GM12878 (cell line): ENCODE data around the gene NRBP1. TPM values are rescaled to one million over a fixed set of nuclear protein-coding genes. Genes with fewer than 3 reads are reported as not detected.
"Not testable (repeated sequence)": the region's sequence is repeated elsewhere in the genome, so short reads cannot be mapped to it uniquely, and the experiment has no call there.

Experiments used
- ATAC-seq: fragments of 200-7000 bp; cut with Tn5 transposase; 3 replicates; pipeline ENCODE4 v1.9.1; 2020; ENCODE audit warnings: mild to moderate bottlenecking, moderate library complexity
- BruUV-seq: library from RNA; stranded (reverse); fragments of 400-500 nt; replicated peaks from 2 replicates; lab custom pipeline; 2021; lab: Mats Ljungman, UMichigan
- CTCF ChIA-PET: fragments of 300-600 bp; sonication (Branson Sonifier 250); formaldehyde crosslinking; extraction: SDS; loops from one replicate; lab custom pipeline; 2021; ENCODE audit warnings: inconsistent platforms; lab: Yijun Ruan, JAX
- POLR2A ChIA-PET: fragments of 350-600 bp; formaldehyde crosslinking; extraction: SDS; loops from one replicate; lab custom pipeline; 2021; ENCODE audit warnings: inconsistent platforms; lab: Charles Lee
- RAD21 ChIA-PET: fragments of 300-600 bp; sonication (Branson Sonifier 250); formaldehyde crosslinking; loops from one replicate; lab custom pipeline; 2023; ENCODE audit warnings: antibody characterized with exemption; ENCODE audit not compliant: unreplicated experiment; lab: Charles Lee
- SMC1A ChIA-PET: fragments of 300-600 bp; sonication (Branson Sonifier 250); formaldehyde crosslinking; loops from one replicate; lab custom pipeline; 2023; ENCODE audit not compliant: unreplicated experiment, uncharacterized antibody; lab: Charles Lee
- DNase-seq: peaks from one replicate; pipeline ENCODE4 v3.0.0-alpha.2; 2011; ENCODE audit warnings: low read depth, low spot score
- FAIRE-seq: peaks from 3 replicates; lab custom pipeline; 2011; peaks lifted over from hg19 to GRCh38; lab: Jason Lieb, UNC
- H2AFZ ChIP-seq: 2 replicates; pipeline ENCODE4 v1.6.0; 2011; ENCODE audit warnings: low read depth, low read length, control low read depth; ENCODE audit not compliant: control insufficient read depth
- H3K27ac ChIP-seq: 2 replicates; pipeline ENCODE4 v1.5.1; 2011; ENCODE audit warnings: control low read depth; ENCODE audit not compliant: control insufficient read depth, insufficient read depth
- H3K27me3 ChIP-seq, 2 experiments: replicated peaks in 1 of 2; 2 replicates each; pipeline versions ENCODE4 v1.6.0 to v1.6.1; 2011; ENCODE audit warnings: low read length in 1 of 2; ENCODE audit not compliant: control insufficient read depth in 2 of 2, insufficient read depth in 2 of 2
- H3K36me3 ChIP-seq, 2 experiments: 2 replicates each; pipeline ENCODE4 v1.5.1; 2011; ENCODE audit warnings: low read length in 1 of 2; ENCODE audit not compliant: control insufficient read depth in 2 of 2, insufficient read depth in 2 of 2
- H3K4me1 ChIP-seq: 2 replicates; pipeline ENCODE4 v1.6.1; 2011; ENCODE audit warnings: mild to moderate bottlenecking, low read length, moderate library complexity, mixed read lengths; ENCODE audit not compliant: control insufficient read depth, insufficient read depth
- H3K4me2 ChIP-seq: 2 replicates; pipeline ENCODE4 v1.6.0; 2011; ENCODE audit warnings: control low read depth; ENCODE audit not compliant: control insufficient read depth, insufficient read depth
- H3K4me3 ChIP-seq: fragments of 200-600 bp; sonication (generic); 2 replicates; pipeline ENCODE4 v1.5.1; 2016
- H3K79me2 ChIP-seq: 2 replicates; pipeline ENCODE4 v1.6.0; 2011; ENCODE audit warnings: low read length; ENCODE audit not compliant: control insufficient read depth, insufficient read depth
- H3K9ac ChIP-seq: 2 replicates; pipeline ENCODE4 v1.8.0; 2011; ENCODE audit warnings: low read length, control low read depth, mixed read lengths; ENCODE audit not compliant: control insufficient read depth, insufficient read depth
- H3K9me3 ChIP-seq: replicated peaks from 3 replicates; pipeline ENCODE4 v1.5.1; 2011; ENCODE audit warnings: mild to moderate bottlenecking, low read length; ENCODE audit not compliant: control insufficient read depth, insufficient read depth
- H4K20me1 ChIP-seq: 2 replicates; pipeline ENCODE4 v1.6.0; 2011; ENCODE audit not compliant: control insufficient read depth, insufficient read depth
- EGR1 ChIP-seq, 2 experiments: IDR thresholded peaks; 1 replicate in 1 of 2; 2 replicates in 1 of 2; pipeline ENCODE4 v1.6.1; 2011 to 2012; ENCODE audit warnings: low read depth in 2 of 2, low read length in 2 of 2, borderline replicate concordance in 1 of 2, mild to moderate bottlenecking in 1 of 2, moderate library complexity in 1 of 2
- IRF4 ChIP-seq: IDR thresholded peaks from 2 replicates; pipeline ENCODE4 v1.6.1; 2011; ENCODE audit warnings: low read depth, low read length
- KAT2A ChIP-seq: conservative IDR thresholded peaks from 2 replicates; pipeline ENCODE4 v1.6.1; 2011; ENCODE audit warnings: low read depth, low read length; ENCODE audit not compliant: control insufficient read depth
- LARP7 ChIP-seq: fragments of 450-650 bp; IDR thresholded peaks from 2 replicates; pipeline ENCODE4 v1.6.1; 2017; ENCODE audit warnings: mild to moderate bottlenecking
- MTA3 ChIP-seq: IDR thresholded peaks from 2 replicates; pipeline ENCODE4 v1.6.1; 2012; ENCODE audit warnings: low read length, inconsistent platforms, borderline replicate concordance
- NFYB ChIP-seq: IDR thresholded peaks from 2 replicates; pipeline ENCODE4 v1.6.1; 2011; ENCODE audit warnings: low read depth, mild to moderate bottlenecking, low read length, improper control_type of control experiment, moderate library complexity; ENCODE audit not compliant: insufficient read depth
- SREBF2 ChIP-seq: IDR thresholded peaks from 2 replicates; pipeline ENCODE4 v1.6.1; 2012; ENCODE audit warnings: mild to moderate bottlenecking, low read length
- TARDBP ChIP-seq: IDR thresholded peaks from 2 replicates; pipeline ENCODE4 v1.6.1; 2016; ENCODE audit warnings: borderline replicate concordance
- WGBS: methylation state at CpG from one replicate; pipeline ENCODE4 v1.1.6; 2016; ENCODE audit warnings: low lambda C conversion rate; ENCODE audit not compliant: insufficient replicate concordance, insufficient coverage; ENCODE audit errors: missing lambda C conversion rate; 5-methylcytosine and 5-hydroxymethylcytosine counted together
- in situ Hi-C: fragments of 300-500 bp; cut with MboI; formaldehyde crosslinking; loops from 9 replicates; pipeline ENCODE4 v1.14.3; 2018; ENCODE audit warnings: mixed read lengths
- intact Hi-C: fragments of 100-400 bp; cut with micrococcal nuclease; formaldehyde crosslinking; loops from one replicate; pipeline ENCODE4 v1.14.2; 2022; ENCODE audit not compliant: unreplicated experiment
- polyA plus RNA-seq, 11 experiments: library from polyadenylated mRNA; depleted of rRNA in 4 of 11; unstranded in 6 of 11; stranded (reverse) in 5 of 11; fragments of >200 nt; fragmentation: Nextera tagmentation in 4 of 11; fragmentation: Illumina TruSeq in 1 of 11; extraction: Ambion mirVana in 4 of 11; extraction: Trizol in 1 of 11; gene quantifications; 1 replicate in 1 of 11; 2 replicates in 10 of 11; pipeline versions ENCODE4 v1.2.1 to v1.2.3, GENCODE V29; 2011 to 2016; ENCODE audit warnings: inconsistent platforms in 2 of 11, missing spikeins in 2 of 11, low read depth in 1 of 11
- total RNA-seq, 4 experiments: library from RNA; depleted of rRNA in 3 of 4; stranded (reverse); fragments of >200 nt in 3 of 4; fragmentation: Illumina TruSeq in 1 of 4; extraction: Trizol in 1 of 4; gene quantifications; 2 replicates each; pipeline versions ENCODE4 v1.2.1 to v1.2.3, GENCODE V29; 2013 to 2021
- TF ChIP-seq, protein P1 (sequence below): fragments of 150-350 bp; IDR thresholded peaks from 2 replicates; pipeline ENCODE4 v1.6.1; 2016; ENCODE audit warnings: low read depth, low read length

The NRBP1 gene
- total and polyA plus RNA-seq, 10 of the 15 experiments (the other 5 are each of a cell fraction or from before 2014, with no cell fraction given), result 5.7 to 136 (median 66.1) TPM

- ChIA-PET CTCF (no interaction called here), SMC1A (interaction anchor here (1.3 kb wide), 1 partner anchor 13 kb away, joined by 3 read pairs; no protein-coding TSS in a partner anchor), RAD21 (no interaction called here), POLR2A (no interaction called here)
- FAIRE-seq (no peak), DNase-seq (no peak), ATAC-seq (no peak)
- no peaks in the 10 kb centered on the region for H3K27me3 ChIP-seq
- H4K20me1 ChIP-seq, result no peaks in the 10 kb centered on the region
- no peak for TF ChIP-seq SREBF2
- TF ChIP-seq EGR1 (IDR thresholded peaks at IDR 0.05; ENCODE audit: borderline replicate concordance in 1 of 2, low read depth in 2 of 2, low read length in 2 of 2), result no peak
- TF ChIP-seq NFYB, result no peak
- no peak for TF ChIP-seq TARDBP
- no peak for TF ChIP-seq KAT2A
- TF ChIP-seq MTA3, result no peak
- no peak for TF ChIP-seq LARP7
- TF ChIP-seq IRF4, result no peak
- TF ChIP-seq, protein P1, sequence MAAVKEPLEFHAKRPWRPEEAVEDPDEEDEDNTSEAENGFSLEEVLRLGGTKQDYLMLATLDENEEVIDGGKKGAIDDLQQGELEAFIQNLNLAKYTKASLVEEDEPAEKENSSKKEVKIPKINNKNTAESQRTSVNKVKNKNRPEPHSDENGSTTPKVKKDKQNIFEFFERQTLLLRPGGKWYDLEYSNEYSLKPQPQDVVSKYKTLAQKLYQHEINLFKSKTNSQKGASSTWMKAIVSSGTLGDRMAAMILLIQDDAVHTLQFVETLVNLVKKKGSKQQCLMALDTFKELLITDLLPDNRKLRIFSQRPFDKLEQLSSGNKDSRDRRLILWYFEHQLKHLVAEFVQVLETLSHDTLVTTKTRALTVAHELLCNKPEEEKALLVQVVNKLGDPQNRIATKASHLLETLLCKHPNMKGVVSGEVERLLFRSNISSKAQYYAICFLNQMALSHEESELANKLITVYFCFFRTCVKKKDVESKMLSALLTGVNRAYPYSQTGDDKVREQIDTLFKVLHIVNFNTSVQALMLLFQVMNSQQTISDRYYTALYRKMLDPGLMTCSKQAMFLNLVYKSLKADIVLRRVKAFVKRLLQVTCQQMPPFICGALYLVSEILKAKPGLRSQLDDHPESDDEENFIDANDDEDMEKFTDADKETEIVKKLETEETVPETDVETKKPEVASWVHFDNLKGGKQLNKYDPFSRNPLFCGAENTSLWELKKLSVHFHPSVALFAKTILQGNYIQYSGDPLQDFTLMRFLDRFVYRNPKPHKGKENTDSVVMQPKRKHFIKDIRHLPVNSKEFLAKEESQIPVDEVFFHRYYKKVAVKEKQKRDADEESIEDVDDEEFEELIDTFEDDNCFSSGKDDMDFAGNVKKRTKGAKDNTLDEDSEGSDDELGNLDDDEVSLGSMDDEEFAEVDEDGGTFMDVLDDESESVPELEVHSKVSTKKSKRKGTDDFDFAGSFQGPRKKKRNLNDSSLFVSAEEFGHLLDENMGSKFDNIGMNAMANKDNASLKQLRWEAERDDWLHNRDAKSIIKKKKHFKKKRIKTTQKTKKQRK, result no peak
- no peaks in the 10 kb centered on the region for H3K79me2 ChIP-seq
- no peak overlapping the region for H3K4me2 ChIP-seq
- no peak overlapping the region for H3K4me3 ChIP-seq
- intact Hi-C loops (no loop called here), in situ Hi-C loops (no loop called here)
- BruUV-seq, result no TSS peak
- no peak overlapping the region for H3K9ac ChIP-seq
- 80% methylated on average over 3 of the region's 3 CpGs for WGBS
- H3K4me1 ChIP-seq, result no peaks in the 10 kb centered on the region
- H2AFZ ChIP-seq, result no peak overlapping the region
- H3K9me3 ChIP-seq, result no peaks in the 10 kb centered on the region
- H3K27ac ChIP-seq, result no peak overlapping the region
- no peaks in the 10 kb centered on the region for H3K36me3 ChIP-seq
Observed at GRCh38 chr2:27422958-27423357, 5.5 kb upstream of the NRBP1 start.

GRCh38 chr2:27425039-27425438 is 3.4 kb upstream of the NRBP1 start:
- SMC1A ChIA-PET, H3K9ac ChIP-seq, H3K27ac ChIP-seq, BruUV-seq, FAIRE-seq, intact Hi-C loops, RAD21 ChIA-PET, H3K4me2 ChIP-seq, H3K4me3 ChIP-seq, DNase-seq, H3K9me3 ChIP-seq, H4K20me1 ChIP-seq, H3K4me1 ChIP-seq, in situ Hi-C loops, H3K36me3 ChIP-seq, H2AFZ ChIP-seq, ATAC-seq, H3K27me3 ChIP-seq: not testable (repeated sequence)
- POLR2A ChIA-PET, result interaction anchor here (2.0 kb wide), 1 partner anchor 15 kb away, joined by 7 read pairs; the partner anchor contains the start of gene PPM1G
- peaks cover 14% of the 10 kb centered on the region for H3K79me2 ChIP-seq
- 85% methylated on average over 10 of the region's 10 CpGs for WGBS
- CTCF ChIA-PET, result interaction anchor here (0.8 kb wide), 1 partner anchor 9 kb away, joined by 3 read pairs; no protein-coding TSS in a partner anchor
